Ovary (tissue), 9 donors: ENCODE measurements around the gene BMP4. TPM values are rescaled to one million over a fixed set of nuclear protein-coding genes. Genes with fewer than 3 reads are reported as not detected.

Experiments used
- DNase-seq, 5 donors: peaks; one replicate each; pipeline ENCODE4 v3.0.0-alpha.2; 2019 to 2020
- H3K27ac ChIP-seq, 2 donors: fragments of 200-600 bp; one replicate each; pipeline versions ENCODE4 v1.5.1 to v1.8.0; 2019 to 2022
- H3K27me3 ChIP-seq: fragments of 200-600 bp; one replicate; pipeline ENCODE4 v1.8.0; 2022
- H3K36me3 ChIP-seq: fragments of 200-600 bp; sonication (generic); one replicate; pipeline ENCODE4 v1.5.1; 2019
- H3K4me1 ChIP-seq: one replicate; pipeline ENCODE4 v1.8.1; 2013; ENCODE audit warnings: mild to moderate bottlenecking, moderate library complexity; ENCODE audit not compliant: insufficient read depth
- H3K4me3 ChIP-seq: fragments of 200-600 bp; sonication (generic); one replicate; pipeline ENCODE4 v1.5.1; 2017
- H3K9me3 ChIP-seq, 2 donors: fragments of 200-600 bp in 1 of 2; sonication (generic) in 1 of 2; one replicate each; pipeline versions ENCODE4 v1.5.1 to v1.8.1; 2013 to 2019; ENCODE audit warnings: mild to moderate bottlenecking in 1 of 2, moderate library complexity in 1 of 2
- CTCF ChIP-seq, 3 donors: fragments of 450-650 bp in 2 of 3; fragments of 200-600 bp in 1 of 3; IDR thresholded peaks; one replicate each; pipeline versions ENCODE4 v1.5.1 to v1.8.0; 2016 to 2022; ENCODE audit warnings: antibody characterized with exemption in 3 of 3, mild to moderate bottlenecking in 1 of 3
- EP300 ChIP-seq: sonication (generic); formaldehyde crosslinking; IDR thresholded peaks from one replicate; pipeline ENCODE4 v1.6.1; 2017; ENCODE audit warnings: antibody characterized with exemption
- POLR2A ChIP-seq: fragments of 450-650 bp; IDR thresholded peaks from one replicate; pipeline ENCODE4 v1.6.1; 2017; ENCODE audit warnings: antibody characterized with exemption, mild to moderate bottlenecking, moderate library complexity
- whole genome bisulfite sequencing, 3 donors: extraction: QIAGEN DNeasy Blood & Tissue Kit in 1 of 3; methylation state at CpG; one replicate each; pipeline versions ENCODE4 v1.1.5 to v1.1.7; 2013 to 2017; 5-methylcytosine and 5-hydroxymethylcytosine counted together
- intact Hi-C, 4 donors: fragments of 100-400 bp; cut with DNase I; formaldehyde crosslinking; loops; one replicate each; pipeline versions ENCODE4 v1.11.0 to v1.15.1; 2022 to 2023
- polyA plus RNA-seq, 2 donors: library from polyadenylated mRNA; stranded (reverse); fragments of 200-250 nt in 1 of 2; fragments of 350-450 nt in 1 of 2; fragmentation: Illumina TruSeq in 1 of 2; extraction: RNeasy Lipid Tissue Mini Kit (QIAGEN cat#74804) in 1 of 2; gene quantifications; one replicate each; pipeline ENCODE4 v1.2.3, GENCODE V29; 2013 to 2014
- total RNA-seq, 7 donors: library from RNA; depleted of rRNA in 2 of 7; stranded (reverse); fragments of >200 nt in 2 of 7; fragmentation: NEBNext Ultra II Directional in 3 of 7; extraction: Animal tissue kit (Norgen Biotek cat#: 25700) in 3 of 7; gene quantifications; one replicate each; pipeline versions ENCODE4 v1.1.0 to v1.2.4, GENCODE V29; 2016 to 2023
- donor health status: DM: no; HTN: no; CAD: no; lungs with moderate emphysema.
- donor health status: DM: no; HTN: no; CAD: no.
- donor health status: Bipolar disorder and iron deficiency.
- donor health status: DM: yes; HTN: yes; CAD: no.
- donor health status: DM: no; HTN: no; CAD: no.
- donor health status: DM: yes; HTN: yes; CAD: no.

The BMP4 gene
- total and polyA plus RNA-seq, 9 donors, result 4.4 to 22.8 (median 13.0) TPM

DNA sequence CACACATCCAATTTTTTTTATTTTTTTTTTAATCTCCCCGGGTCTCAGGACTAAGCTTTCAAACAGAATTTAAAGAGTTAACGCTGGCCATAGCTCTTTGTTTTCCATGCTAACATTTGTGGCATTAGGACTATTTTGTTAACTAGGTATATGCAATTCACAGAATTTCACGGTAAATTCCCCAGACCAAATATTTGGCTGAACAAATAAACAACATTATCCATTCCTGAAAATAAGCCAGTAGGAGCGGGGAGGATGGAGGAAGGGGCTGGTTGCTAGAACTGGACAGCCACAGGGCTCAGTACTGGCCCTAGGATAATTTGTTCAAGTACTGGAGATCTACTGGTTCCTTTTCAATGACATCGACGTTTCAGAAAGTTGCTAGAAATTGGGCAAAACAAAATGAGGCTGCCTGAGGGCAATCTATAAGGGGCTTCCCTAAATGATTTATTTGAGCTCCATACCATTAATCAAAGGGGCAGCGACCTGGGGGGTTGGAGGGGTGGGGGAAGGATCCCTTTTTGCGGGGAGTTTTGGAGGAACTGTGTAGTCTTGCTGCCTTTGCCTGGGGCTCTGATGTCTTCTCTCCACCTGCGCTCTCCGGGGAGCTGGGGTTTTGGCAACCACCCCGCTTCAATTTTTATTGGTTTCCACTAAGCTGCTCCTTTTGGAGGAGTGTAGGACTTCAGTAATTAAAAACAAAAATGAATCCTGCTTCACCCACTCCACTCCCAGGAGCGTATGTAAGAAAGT, 9.0 kb downstream of the BMP4 start:
- Histone ChIP-seq H3K27ac (no peak overlapping the region), H3K4me3 (no peak overlapping the region), H3K36me3 (no peaks in the 10 kb centered on the region), H3K4me1 (peaks cover 4% of the 10 kb centered on the region), H3K27me3 (no peaks in the 10 kb centered on the region), H3K9me3 (no peaks in the 10 kb centered on the region)
- no peak for TF ChIP-seq EP300
- TF ChIP-seq POLR2A, result no peak
- no peak for TF ChIP-seq CTCF (IDR thresholded peaks at IDR 0.05)
- DNase-seq, result no peak
- intact Hi-C loops, result no loop called here
- WGBS, 3 donors, result 56 to 67% (median 65%) methylated on average over 12 of the region's 12 CpGs

DNA sequence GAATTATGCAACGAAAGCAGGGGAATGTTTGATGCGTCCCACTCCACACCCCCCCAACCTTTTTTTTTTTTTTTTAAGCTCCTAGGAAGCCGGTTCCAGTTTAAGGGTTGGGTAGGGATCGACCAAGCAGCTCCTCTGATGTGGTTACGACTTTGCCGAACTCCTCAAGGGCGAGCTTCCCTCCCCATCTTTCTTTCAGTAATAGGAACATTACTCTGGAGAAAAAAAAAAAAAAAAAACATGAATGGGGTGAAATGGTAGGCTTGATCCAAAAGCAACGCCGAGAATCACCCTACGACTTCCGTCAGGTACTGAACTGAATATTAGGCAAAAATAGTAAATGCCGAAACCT, 9.6 kb downstream of the BMP4 start:
- intact Hi-C loops, result no loop called here
- DNase-seq, result no peak
- Histone ChIP-seq H3K27me3 (no peaks in the 10 kb centered on the region), H3K9me3 (no peaks in the 10 kb centered on the region), H3K4me1 (peaks cover 4% of the 10 kb centered on the region), H3K27ac (no peak overlapping the region), H3K4me3 (peak overlapping the region; percentile 17), H3K36me3 (no peaks in the 10 kb centered on the region)
- TF ChIP-seq POLR2A, result no peak
- TF ChIP-seq EP300, result no peak
- no peak for TF ChIP-seq CTCF (IDR thresholded peaks at IDR 0.05)
- WGBS, 3 donors, result 10 to 21% (median 18%) methylated on average over 12 of the region's 12 CpGs

DNA sequence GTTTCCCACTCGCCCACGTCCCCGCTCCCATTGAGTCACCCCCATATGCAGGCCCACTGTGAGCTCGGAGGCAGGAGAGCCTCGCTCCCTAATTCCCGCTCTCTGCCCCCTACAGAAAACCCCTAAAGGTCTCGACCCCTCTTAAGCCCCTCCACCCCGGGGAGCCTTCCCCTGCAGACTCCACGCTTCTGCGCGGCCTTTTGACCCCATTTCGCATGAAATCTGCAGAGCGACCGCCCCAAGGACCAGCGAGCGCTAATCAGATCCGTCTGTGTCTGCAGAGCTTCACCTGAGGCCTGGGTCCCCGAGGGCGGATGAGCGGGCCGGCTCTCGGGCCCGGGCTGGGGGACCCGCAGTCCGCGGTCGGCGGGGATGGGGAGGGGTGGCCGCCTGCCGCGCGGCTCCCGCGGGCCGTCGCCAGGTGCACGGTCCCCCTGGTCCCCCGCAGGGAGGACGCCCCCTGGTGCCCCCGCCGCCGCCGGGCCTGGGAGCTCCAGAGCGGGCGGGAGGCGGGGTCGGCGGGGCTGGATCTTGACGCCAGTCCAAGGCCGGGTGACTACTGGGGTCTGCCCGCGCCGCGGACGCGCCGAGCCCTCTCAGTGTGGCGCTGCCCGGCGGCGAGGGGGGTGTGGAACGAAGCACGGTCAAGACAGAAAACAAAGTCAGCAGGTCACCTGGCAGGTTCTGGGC, 10.1 kb downstream of the BMP4 start:
- intact Hi-C loops, result no loop called here
- Histone ChIP-seq H3K27me3 (no peaks in the 10 kb centered on the region), H3K4me3 (peak overlapping the region; percentile 17), H3K9me3 (no peaks in the 10 kb centered on the region), H3K27ac (peak overlapping the region in 1 of 2 donors; percentile 53), H3K36me3 (no peaks in the 10 kb centered on the region), H3K4me1 (peaks cover 1% of the 10 kb centered on the region)
- peak; percentile 52 to 65 (median 59) for DNase-seq
- WGBS, 3 donors, result 14 to 20% (median 15%) methylated on average over 53 to 63 of the region's 63 CpGs
- TF ChIP-seq EP300, result no peak
- no peak for TF ChIP-seq CTCF (IDR thresholded peaks at IDR 0.05)
- TF ChIP-seq POLR2A, result no peak

- H3K27ac ChIP-seq, result no peak overlapping the region
- H3K9me3 ChIP-seq, result no peaks in the 10 kb centered on the region
- intact Hi-C loops, result no loop called here
- peaks cover 1% of the 10 kb centered on the region for H3K4me1 ChIP-seq
- no peak for DNase-seq
- WGBS, 3 donors, result 87 to 93% (median 89%) methylated on average over 14 of the region's 14 CpGs
- H3K27me3 ChIP-seq, result no peaks in the 10 kb centered on the region
- H3K36me3 ChIP-seq, result no peaks in the 10 kb centered on the region
- TF ChIP-seq POLR2A (no peak), CTCF (IDR thresholded peaks at IDR 0.05) (no peak), EP300 (no peak)
- H3K4me3 ChIP-seq, result no peak overlapping the region
Measured at GRCh38 chr14:53946071-53946403, 10.6 kb downstream of the BMP4 start.
